NOMO-1 (cell line): ENCODE results near the gene JUN.

ENCODE experiments used
- DNase-seq, 2 experiments: peaks; one replicate each; lab custom pipeline; 2025; ENCODE audit not compliant: unreplicated experiment in 2 of 2; lab: John Stamatoyannopoulos, UW

Gene JUN

DNA sequence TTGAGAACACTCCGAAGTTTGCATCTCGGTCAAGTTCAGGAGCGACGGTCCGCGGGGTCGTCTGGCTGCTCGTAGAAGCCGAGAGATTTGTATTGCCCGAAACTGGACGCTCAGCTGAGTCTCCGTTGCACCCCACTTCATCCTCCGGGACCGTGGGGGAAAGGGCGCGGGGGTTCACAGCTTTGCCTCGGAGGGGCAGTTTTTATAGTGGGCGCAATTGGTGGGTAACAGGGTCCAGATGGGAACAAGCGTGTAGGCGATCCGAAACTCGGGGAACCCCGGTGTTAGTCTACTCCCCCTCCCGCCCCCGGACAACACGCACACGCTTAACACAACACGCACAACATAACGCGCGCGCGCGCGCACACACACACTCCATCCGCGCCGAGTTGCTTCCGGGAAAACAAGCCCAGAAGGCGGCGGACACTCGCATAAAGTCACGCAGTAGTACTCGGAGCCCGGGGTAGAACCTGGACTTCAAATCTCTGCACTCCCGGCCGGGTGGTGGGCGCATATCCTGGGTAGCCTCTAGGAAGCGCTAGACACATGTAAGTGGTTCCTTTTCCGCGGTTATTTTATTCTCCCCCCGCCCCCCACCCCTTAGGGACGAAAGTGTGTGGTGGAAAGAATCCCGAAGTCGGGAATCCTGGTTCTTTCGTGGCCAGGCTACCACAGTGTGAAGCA lies 1.1 kb upstream of the JUN start:
- DNase-seq, result peak; percentile 21 to 31

GRCh38 chr1:58783090-58783992 lies 506 bp downstream of the JUN start:
- peak; percentile 36 to 57 for DNase-seq

- peak; percentile 50 to 72 for DNase-seq
These were observed 1.4 kb downstream of the JUN start for GRCh38 chr1:58782178-58783089.

DNA sequence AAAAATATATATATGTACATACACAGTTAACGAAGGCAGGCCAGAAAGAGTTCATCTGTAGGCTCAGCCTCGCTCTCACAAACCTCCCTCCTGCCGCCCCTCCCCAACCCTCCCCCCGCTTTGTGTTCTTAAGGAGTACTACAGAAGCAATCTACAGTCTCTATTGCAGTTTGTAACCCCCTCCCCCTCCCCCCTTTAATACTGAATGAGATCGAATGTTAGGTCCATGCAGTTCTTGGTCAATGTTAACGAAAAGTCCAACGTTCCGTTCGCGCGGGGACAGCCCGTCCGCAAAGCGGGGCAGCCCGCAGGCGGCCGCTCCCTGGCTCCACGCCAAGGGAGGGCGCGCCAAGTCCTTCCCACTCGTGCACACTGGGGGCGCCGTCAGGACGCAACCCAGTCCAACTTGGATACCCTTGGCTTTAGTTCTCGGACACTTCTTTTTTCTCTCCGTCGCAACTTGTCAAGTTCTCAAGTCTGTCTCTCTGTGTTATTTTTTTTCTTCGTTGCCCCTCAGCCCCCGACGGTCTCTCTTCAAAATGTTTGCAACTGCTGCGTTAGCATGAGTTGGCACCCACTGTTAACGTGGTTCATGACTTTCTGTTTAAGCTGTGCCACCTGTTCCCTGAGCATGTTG lies 2.2 kb downstream of the JUN start:
- DNase-seq, result peak; percentile 24 to 42

DNA sequence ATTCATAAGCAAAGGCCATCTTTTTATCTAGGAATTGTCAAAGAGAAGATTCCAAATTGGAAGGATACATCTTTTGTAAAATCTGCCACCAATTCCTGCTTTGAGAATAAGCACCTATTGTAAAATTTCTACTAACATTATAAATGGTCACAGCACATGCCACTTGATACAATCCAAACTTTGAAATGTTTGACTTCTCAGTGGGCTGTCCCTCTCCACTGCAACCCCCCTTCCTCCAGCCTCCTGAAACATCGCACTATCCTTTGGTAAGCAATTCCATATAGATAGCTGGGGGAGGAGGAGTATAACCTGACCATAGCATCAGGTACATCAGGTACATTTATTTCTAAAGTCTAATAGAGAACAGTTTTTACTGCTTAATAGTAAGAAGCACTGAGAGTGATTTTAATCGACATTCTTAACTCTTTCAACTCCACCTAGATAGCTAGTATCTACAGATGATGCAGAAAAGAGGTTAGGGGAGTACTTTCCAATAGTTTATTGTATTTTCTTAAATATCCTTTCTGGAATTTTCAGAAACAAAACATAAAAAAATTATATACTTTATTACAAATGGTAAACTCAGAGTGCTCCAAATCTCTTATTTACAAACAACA lies 2.9 kb downstream of the JUN start:
- no peak for DNase-seq

- DNase-seq, result no peak
These were observed 3.4 kb downstream of the JUN start for GRCh38 chr1:58780411-58780810.

- no peak for DNase-seq
These were observed 4.0 kb downstream of the JUN start for GRCh38 chr1:58779801-58780382.

DNA sequence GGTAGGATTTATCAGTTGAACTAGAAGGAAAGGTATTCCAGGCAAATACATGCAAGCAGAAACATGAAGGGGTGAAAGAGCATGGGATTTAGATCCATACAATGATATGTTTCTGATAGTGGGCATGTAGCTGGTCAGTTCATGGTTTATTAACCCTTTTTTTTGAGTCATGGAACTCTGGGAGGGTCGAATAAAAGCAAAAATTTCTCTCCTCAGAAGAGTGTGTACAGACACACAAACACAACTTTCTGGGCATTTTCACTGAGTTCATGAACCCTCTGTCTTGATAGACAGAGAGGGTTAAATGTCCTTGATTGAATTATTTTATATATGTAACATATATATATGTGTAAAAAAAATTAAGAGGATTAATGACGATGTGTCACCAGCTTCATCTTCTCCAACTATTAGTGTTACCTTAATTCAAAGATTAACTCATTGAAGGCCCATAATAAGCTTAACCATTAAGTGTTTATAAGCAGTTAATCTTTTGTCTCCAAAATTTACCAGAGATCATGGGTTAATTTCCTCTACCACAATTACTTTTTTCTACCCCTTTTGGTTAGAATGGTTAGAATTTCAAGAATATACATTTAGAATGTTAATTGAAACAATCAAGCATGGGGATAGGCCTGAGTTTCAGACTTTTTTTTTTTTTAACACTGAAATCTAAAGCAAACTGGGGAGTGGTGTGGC lies 4.6 kb downstream of the JUN start:
- DNase-seq, result no peak

DNA sequence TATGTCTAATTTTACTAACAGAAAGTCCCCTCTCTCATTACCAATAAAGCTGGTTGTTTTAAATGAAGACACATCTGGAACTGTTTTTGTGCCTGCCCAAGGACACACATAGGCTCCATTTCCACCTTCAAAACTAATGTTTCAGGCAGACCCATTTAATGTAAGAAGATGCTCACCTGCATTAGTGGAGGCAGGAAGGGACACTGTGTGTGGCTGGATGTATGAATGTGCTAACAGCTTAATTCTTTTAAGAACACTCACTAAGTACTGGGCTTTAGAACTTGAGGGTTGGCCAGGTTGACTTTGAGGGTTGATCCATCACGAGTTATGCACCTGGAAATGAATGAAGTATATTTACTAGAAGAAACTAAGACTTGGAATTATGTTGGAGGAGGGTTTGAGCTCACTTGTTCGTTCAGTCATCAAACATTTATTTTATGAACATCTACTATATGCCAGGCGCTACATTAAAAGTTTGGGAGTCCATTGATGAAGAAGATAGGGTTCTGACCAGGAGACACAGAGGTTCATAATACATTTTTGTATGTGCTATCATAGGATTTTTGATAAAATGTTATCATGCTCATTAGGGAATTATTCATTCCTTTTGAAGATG lies 5.4 kb downstream of the JUN start:
- no peak for DNase-seq

- DNase-seq, result no peak
These were observed 9.8 kb downstream of the JUN start for GRCh38 chr1:58774027-58774426.

GRCh38 chr1:58773406-58773840 lies 10.4 kb downstream of the JUN start:
- DNase-seq, result no peak

GRCh38 chr1:58769809-58770320 lies 14.0 kb downstream of the JUN start:
- no peak for DNase-seq

GRCh38 chr1:58768971-58769808 lies 14.7 kb downstream of the JUN start:
- DNase-seq, result no peak

DNA sequence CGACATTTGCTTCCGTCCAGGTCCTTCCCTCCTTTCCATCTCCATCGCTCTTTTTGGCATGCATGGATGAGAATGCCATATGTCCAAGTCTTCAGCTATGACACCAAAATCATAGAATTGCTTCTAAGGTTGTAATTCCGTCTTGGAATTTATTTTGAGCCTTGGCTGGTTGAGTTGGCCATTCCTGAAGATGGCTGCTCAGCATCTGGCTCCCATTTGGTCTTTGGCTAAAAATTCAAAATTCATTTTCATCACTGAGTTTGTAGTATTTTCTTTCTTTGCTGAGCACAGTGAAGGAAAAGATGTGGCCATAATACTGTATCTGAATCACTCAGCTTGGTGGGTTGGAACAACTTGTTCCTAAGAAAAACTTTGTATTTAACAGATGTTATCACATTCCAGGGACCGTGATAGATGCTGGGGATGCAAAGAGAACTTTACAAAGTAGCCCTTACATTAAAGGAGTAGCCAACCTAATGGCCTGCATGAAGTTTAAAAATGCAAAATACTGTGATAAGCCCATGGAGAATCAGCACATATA lies 15.6 kb downstream of the JUN start:
- DNase-seq, result no peak

DNA sequence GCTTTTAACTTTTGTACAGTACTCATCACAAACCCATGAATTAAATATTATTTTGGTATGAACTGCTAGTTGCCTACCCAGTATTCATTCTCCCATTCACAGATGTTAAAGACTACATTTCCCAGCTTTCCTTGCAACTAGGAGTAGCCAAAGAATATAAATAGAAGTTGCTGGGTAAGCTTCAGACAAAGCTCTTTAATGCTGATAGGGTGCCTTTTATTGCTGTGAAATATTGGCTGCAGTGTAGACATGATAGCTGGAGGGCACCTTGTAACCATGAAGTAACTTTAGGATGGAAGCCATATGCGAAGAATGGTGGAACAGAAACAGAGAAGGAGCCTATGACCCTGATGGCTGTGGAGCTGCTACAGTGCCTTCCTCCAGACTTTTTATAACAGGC lies 16.7 kb downstream of the JUN start:
- DNase-seq, result no peak

DNA sequence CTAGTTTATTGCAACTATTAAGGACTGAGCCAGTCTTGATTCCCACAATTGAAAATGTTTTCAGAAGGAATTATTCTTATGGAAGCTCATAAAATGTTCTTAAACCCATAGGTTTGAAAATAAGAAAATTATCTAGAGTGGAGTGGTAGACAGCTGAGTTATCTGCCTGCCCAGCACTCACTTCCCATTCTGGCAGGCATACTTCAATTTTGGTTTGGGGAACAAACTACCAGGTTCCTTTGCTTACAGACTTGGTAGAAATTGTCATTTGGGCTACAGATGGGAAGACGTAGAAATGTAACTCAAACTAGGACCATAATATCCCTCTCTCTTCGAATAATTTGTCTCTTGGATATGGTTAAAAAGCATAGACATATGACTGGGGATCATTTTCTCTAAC lies 18.4 kb downstream of the JUN start:
- peak in 1 of 2 experiments; percentile 11 for DNase-seq

GRCh38 chr1:58765006-58765405 lies 18.8 kb downstream of the JUN start:
- no peak for DNase-seq
